Type B pancreatic cell (in vitro differentiated cells): ENCODE results near the gene ARHGEF17. TPM values are rescaled to one million over a fixed set of nuclear protein-coding genes. Genes with fewer than 3 reads are reported as not detected.

Source experiments
- DNase-seq: peaks from one replicate; pipeline ENCODE4 v3.0.0; 2021; ENCODE audit warnings: mixed read lengths; ENCODE audit not compliant: unreplicated experiment; ENCODE audit errors: extremely low spot score
- H3K27ac Mint-ChIP-seq: 2 replicates; pipeline ENCODE4 v1.8.0; 2021; ENCODE audit warnings: mild to moderate bottlenecking, mixed read lengths
- H3K27me3 Mint-ChIP-seq: 2 replicates; pipeline ENCODE4 v1.8.0; 2021; ENCODE audit warnings: mixed read lengths
- H3K36me3 Mint-ChIP-seq: 2 replicates; pipeline ENCODE4 v1.8.0; 2021; ENCODE audit warnings: mixed read lengths
- H3K4me1 Mint-ChIP-seq: one replicate; pipeline ENCODE4 v1.8.0; 2021; ENCODE audit warnings: mixed read lengths; ENCODE audit not compliant: unreplicated experiment
- H3K4me3 Mint-ChIP-seq: 2 replicates; pipeline ENCODE4 v1.8.0; 2021; ENCODE audit warnings: mild to moderate bottlenecking, mixed read lengths
- H3K9me3 Mint-ChIP-seq: 2 replicates; pipeline ENCODE4 v1.8.0; 2021; ENCODE audit warnings: mixed read lengths
- CTCF ChIP-seq: fragments of 200-600 bp; sonication (generic); conservative IDR thresholded peaks from 2 replicates; pipeline ENCODE4 v1.5.0; 2021; ENCODE audit warnings: antibody characterized with exemption, mild to moderate bottlenecking
- total RNA-seq: library from RNA; stranded (reverse); gene quantifications from 2 replicates; pipeline ENCODE4 v1.2.1, GENCODE V29; 2021; ENCODE audit warnings: low replicate concordance

The ARHGEF17 gene
- total RNA-seq, 1 donor from 2014 or later, result 69.7 TPM

GRCh38 chr11:73367482-73368024 lies 59.5 kb downstream of the ARHGEF17 start:
- DNase-seq, result no peak
- peaks cover 9% of the 10 kb centered on the region for H3K36me3 Mint-ChIP-seq
- TF ChIP-seq CTCF, result no peak
- H3K27ac Mint-ChIP-seq, result no peak overlapping the region
- H3K4me1 Mint-ChIP-seq, result peaks cover 5% of the 10 kb centered on the region
- no peaks in the 10 kb centered on the region for H3K27me3 Mint-ChIP-seq
- no peak overlapping the region for H3K4me3 Mint-ChIP-seq
- H3K9me3 Mint-ChIP-seq, result no peaks in the 10 kb centered on the region

DNA sequence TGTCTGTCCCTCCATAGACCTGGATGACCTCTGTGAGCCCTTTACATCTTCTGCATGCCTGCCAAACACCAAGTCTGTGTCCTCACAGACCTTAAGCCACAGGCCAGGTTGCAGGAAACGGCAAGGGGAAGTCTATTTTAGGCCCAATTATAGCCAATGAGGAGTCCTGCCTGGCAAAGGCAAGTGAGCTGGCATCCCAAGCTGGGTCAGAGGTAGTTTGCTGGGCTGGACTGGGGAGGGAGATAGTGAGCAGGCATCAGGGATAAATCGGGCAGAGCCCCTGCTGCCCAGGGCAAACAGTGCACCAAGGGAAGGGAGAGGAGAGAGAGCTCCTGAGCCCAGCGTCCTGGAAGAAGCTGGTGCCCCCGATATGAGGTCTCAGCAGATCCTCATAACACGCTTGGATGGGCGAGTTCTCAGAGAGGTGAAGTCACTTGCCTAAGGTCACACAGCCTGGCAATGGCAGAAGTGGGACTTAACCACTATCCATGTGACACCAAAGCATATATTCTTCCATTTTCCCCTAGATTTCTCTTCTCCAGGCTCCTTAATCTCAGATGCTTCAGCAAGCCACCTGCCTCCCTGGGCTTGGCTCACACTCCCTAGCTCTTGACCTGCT lies 64.4 kb downstream of the ARHGEF17 start:
- no peak overlapping the region for H3K27ac Mint-ChIP-seq
- H3K36me3 Mint-ChIP-seq, result no peaks in the 10 kb centered on the region
- no peaks in the 10 kb centered on the region for H3K9me3 Mint-ChIP-seq
- no peak overlapping the region for H3K4me3 Mint-ChIP-seq
- TF ChIP-seq CTCF, result peak; percentile 17
- DNase-seq, result no peak
- peaks cover 3% of the 10 kb centered on the region for H3K27me3 Mint-ChIP-seq
- peaks cover 11% of the 10 kb centered on the region for H3K4me1 Mint-ChIP-seq

GRCh38 chr11:73374151-73374550 lies 66.1 kb downstream of the ARHGEF17 start:
- H3K36me3 Mint-ChIP-seq, result no peaks in the 10 kb centered on the region
- no peak overlapping the region for H3K27ac Mint-ChIP-seq
- H3K4me1 Mint-ChIP-seq, result peaks cover 19% of the 10 kb centered on the region
- no peak for DNase-seq
- H3K27me3 Mint-ChIP-seq, result peaks cover 3% of the 10 kb centered on the region
- H3K9me3 Mint-ChIP-seq, result no peaks in the 10 kb centered on the region
- TF ChIP-seq CTCF, result no peak
- no peak overlapping the region for H3K4me3 Mint-ChIP-seq

- Mint-ChIP-seq H3K9me3 (no peaks in the 10 kb centered on the region), H3K36me3 (no peaks in the 10 kb centered on the region), H3K27me3 (peaks cover 3% of the 10 kb centered on the region), H3K4me1 (peaks cover 19% of the 10 kb centered on the region), H3K4me3 (peak overlapping the region; percentile 84), H3K27ac (peak overlapping the region; percentile 85)
- DNase-seq, result no peak
- no peak for TF ChIP-seq CTCF
These were observed 67.7 kb downstream of the ARHGEF17 start for GRCh38 chr11:73375830-73376159.

GRCh38 chr11:73376160-73376802 lies 68.2 kb downstream of the ARHGEF17 start, which contains the start of gene RELT:
TSS of gene RELT (plus strand) at chr11:73376399. CDS start at chr11:73389137, 12,738 bp downstream.
- H3K36me3 Mint-ChIP-seq, result no peaks in the 10 kb centered on the region
- peak; percentile 98 for DNase-seq
- H3K9me3 Mint-ChIP-seq, result no peaks in the 10 kb centered on the region
- H3K27me3 Mint-ChIP-seq, result peaks cover 3% of the 10 kb centered on the region
- peaks cover 19% of the 10 kb centered on the region for H3K4me1 Mint-ChIP-seq
- peak; percentile 92 for TF ChIP-seq CTCF
- H3K27ac Mint-ChIP-seq, result peak within 1 kb of the TSS; percentile 86
- H3K4me3 Mint-ChIP-seq, result peak within 1 kb of the TSS; percentile 92
